ENCODE measurements around the gene GLRX3.

GLRX3 gene

GRCh38 chr10:130121486-130122079 lies 14.6 kb upstream of the GLRX3 start:
- no peak overlapping the region for H3K4me3 ChIP-seq (ENCODE audit: low read depth, low read length)
- no peak for TF ChIP-seq CTCF (IDR thresholded peaks at IDR 0.05; ENCODE audit: low read depth, low read length)
- H3K9me3 ChIP-seq (ENCODE audit: severe bottlenecking): no peaks in the 10 kb centered on the region
- no peak for DNase-seq
- H3K27ac ChIP-seq: no peak overlapping the region
- no peaks in the 10 kb centered on the region for H3K27me3 ChIP-seq (ENCODE audit: insufficient read depth, low read depth, severe bottlenecking)
- no peaks in the 10 kb centered on the region for H3K36me3 ChIP-seq

GRCh38 chr10:130127364-130128061 lies 8.7 kb upstream of the GLRX3 start:
- Histone ChIP-seq H3K27me3 (ENCODE audit: insufficient read depth, low read depth, severe bottlenecking) (no peaks in the 10 kb centered on the region), H3K9me3 (ENCODE audit: severe bottlenecking) (no peaks in the 10 kb centered on the region), H3K36me3 (no peaks in the 10 kb centered on the region), H3K4me3 (ENCODE audit: low read depth, low read length) (no peak overlapping the region), H3K27ac (no peak overlapping the region)
- peak; percentile 68 for DNase-seq
- TF ChIP-seq CTCF (IDR thresholded peaks at IDR 0.05; ENCODE audit: low read depth, low read length): peak; percentile 81

- H3K4me3 ChIP-seq (ENCODE audit: low read depth, low read length): no peak overlapping the region
Observed at GRCh38 chr10:130128062-130128781, 8.0 kb upstream of the GLRX3 start.

GRCh38 chr10:130128922-130129321 lies 7.3 kb upstream of the GLRX3 start:
- no peak for DNase-seq
- Histone ChIP-seq H3K27ac (no peak overlapping the region), H3K4me3 (ENCODE audit: low read depth, low read length) (no peak overlapping the region), H3K36me3 (no peaks in the 10 kb centered on the region), H3K9me3 (ENCODE audit: severe bottlenecking) (no peaks in the 10 kb centered on the region), H3K27me3 (ENCODE audit: insufficient read depth, low read depth, severe bottlenecking) (no peaks in the 10 kb centered on the region)
- no peak for TF ChIP-seq CTCF (IDR thresholded peaks at IDR 0.05; ENCODE audit: low read depth, low read length)

More at GRCh38 chr10:130128062-130128781, 8.0 kb upstream of the GLRX3 start:
- Histone ChIP-seq H3K9me3 (ENCODE audit: severe bottlenecking) (no peaks in the 10 kb centered on the region), H3K27ac (no peak overlapping the region), H3K27me3 (ENCODE audit: insufficient read depth, low read depth, severe bottlenecking) (no peaks in the 10 kb centered on the region), H3K36me3 (no peaks in the 10 kb centered on the region)
- DNase-seq: no peak
- no peak for TF ChIP-seq CTCF (IDR thresholded peaks at IDR 0.05; ENCODE audit: low read depth, low read length)

- Histone ChIP-seq H3K27me3 (ENCODE audit: insufficient read depth, low read depth, severe bottlenecking) (no peaks in the 10 kb centered on the region), H3K4me3 (ENCODE audit: low read depth, low read length) (peak overlapping the region; percentile 83), H3K9me3 (ENCODE audit: severe bottlenecking) (no peaks in the 10 kb centered on the region), H3K36me3 (peaks cover 16% of the 10 kb centered on the region), H3K27ac (peak overlapping the region; percentile 90)
- no peak for DNase-seq
- no peak for TF ChIP-seq CTCF (IDR thresholded peaks at IDR 0.05; ENCODE audit: low read depth, low read length)
Observed at GRCh38 chr10:130135676-130136225, 440 bp upstream of the GLRX3 start.
